ENCODE measurements around the gene CNNM3. TPM values are rescaled to one million over a fixed set of nuclear protein-coding genes. Genes with fewer than 3 reads are reported as not detected.

CNNM3 gene
- polyA plus RNA-seq, 3 donors from 2014 or later, result 5.5 to 11.0 (median 9.9) TPM

GRCh38 chr2:96879545-96880040 is 63.5 kb downstream of the CNNM3 start:
- Mint-ChIP-seq H3K27ac (no peak overlapping the region), H3K9me3 (no peaks in the 10 kb centered on the region), H3K4me1 (peaks cover 22 to 23% of the 10 kb centered on the region in 2 donors), H3K4me3 (no peak overlapping the region), H3K36me3 (no peaks in the 10 kb centered on the region), H3K27me3 (ENCODE audit: low read depth in 3 of 3) (no peaks in the 10 kb centered on the region)
- DNase-seq, result no peak

- no peak for DNase-seq
- Mint-ChIP-seq H3K4me1 (peaks cover 13 to 15% of the 10 kb centered on the region in 2 donors), H3K4me3 (no peak overlapping the region), H3K9me3 (no peaks in the 10 kb centered on the region), H3K27me3 (ENCODE audit: low read depth in 3 of 3) (peaks cover 0 to 3% (median 0%) of the 10 kb centered on the region in 3 donors), H3K36me3 (no peaks in the 10 kb centered on the region), H3K27ac (no peak overlapping the region)
Observed at GRCh38 chr2:96880891-96881273, 64.8 kb downstream of the CNNM3 start.

- Mint-ChIP-seq H3K4me3 (no peak overlapping the region), H3K4me1 (peaks cover 6 to 8% of the 10 kb centered on the region in 2 donors), H3K9me3 (no peaks in the 10 kb centered on the region), H3K27me3 (ENCODE audit: low read depth in 3 of 3) (peaks cover 0 to 3% (median 2%) of the 10 kb centered on the region in 3 donors), H3K36me3 (peaks cover 0 to 3% (median 0%) of the 10 kb centered on the region in 3 donors), H3K27ac (no peak overlapping the region)
- no peak for DNase-seq
Observed at GRCh38 chr2:96881349-96882195, 65.5 kb downstream of the CNNM3 start.

- no peak for DNase-seq
- H3K27ac Mint-ChIP-seq, result no peak overlapping the region
- H3K36me3 Mint-ChIP-seq, result peaks cover 0 to 3% (median 0%) of the 10 kb centered on the region in 3 donors
- peaks cover 0 to 3% (median 2%) of the 10 kb centered on the region in 3 donors for H3K27me3 Mint-ChIP-seq (ENCODE audit: low read depth in 3 of 3)
- H3K9me3 Mint-ChIP-seq, result no peaks in the 10 kb centered on the region
- H3K4me1 Mint-ChIP-seq, result peaks cover 0 to 3% of the 10 kb centered on the region in 2 donors
- H3K4me3 Mint-ChIP-seq, result no peak overlapping the region
Observed at GRCh38 chr2:96882230-96882629, 66.2 kb downstream of the CNNM3 start.

- Mint-ChIP-seq H3K36me3 (peaks cover 0 to 3% (median 0%) of the 10 kb centered on the region in 3 donors), H3K9me3 (no peaks in the 10 kb centered on the region), H3K4me1 (peaks cover 0 to 3% of the 10 kb centered on the region in 2 donors), H3K27me3 (ENCODE audit: low read depth in 3 of 3) (peaks cover 0 to 3% (median 3%) of the 10 kb centered on the region in 3 donors), H3K27ac (no peak overlapping the region), H3K4me3 (no peak overlapping the region)
- no peak for DNase-seq
Observed at GRCh38 chr2:96882906-96883305, 66.8 kb downstream of the CNNM3 start.

- no peak for DNase-seq
- no peak overlapping the region for H3K4me3 Mint-ChIP-seq
- H3K36me3 Mint-ChIP-seq, result peaks cover 0 to 3% (median 0%) of the 10 kb centered on the region in 3 donors
- no peak overlapping the region for H3K27ac Mint-ChIP-seq
- peaks cover 0 to 3% (median 3%) of the 10 kb centered on the region in 3 donors for H3K27me3 Mint-ChIP-seq (ENCODE audit: low read depth in 3 of 3)
- peaks cover 0 to 3% of the 10 kb centered on the region in 2 donors for H3K4me1 Mint-ChIP-seq
- H3K9me3 Mint-ChIP-seq, result no peaks in the 10 kb centered on the region
Observed at GRCh38 chr2:96883306-96883705, 67.2 kb downstream of the CNNM3 start.

Other genes with a start within 250 kb of the CNNM3 start
- 10 to 100 TPM in 1 of 3 donors, 1 to 10 TPM in 2; 8.2 to 22.2 (median 9.9) TPM for gene KANSL3, start 178.0 kb upstream of the CNNM3 start, polyA plus RNA-seq
- not detected for gene FER1L5, start 173.5 kb upstream of the CNNM3 start, polyA plus RNA-seq
- 10 to 100 TPM; 15.8 to 39.3 (median 23.5) TPM for gene LMAN2L, start 76.2 kb upstream of the CNNM3 start, polyA plus RNA-seq
- gene CNNM4, start 55.4 kb upstream of the CNNM3 start, polyA plus RNA-seq, result 1 to 10 TPM; 1.2 to 3.9 (median 2.6) TPM
- 1 to 10 TPM in 1 of 3 donors, not detected in 2; 1.3 TPM for gene ANKRD23, start 27.8 kb downstream of the CNNM3 start, polyA plus RNA-seq
- 10 to 100 TPM; 27.0 to 68.3 (median 41.2) TPM for gene ANKRD39, start 41.7 kb downstream of the CNNM3 start, polyA plus RNA-seq
- 10 to 100 TPM in 1 of 3 donors, 1 to 10 TPM in 2; 3.1 to 11.5 (median 4.8) TPM for gene SEMA4C, start 53.8 kb downstream of the CNNM3 start, polyA plus RNA-seq
- gene FAM178B, start 170.3 kb downstream of the CNNM3 start, polyA plus RNA-seq, result 1 to 10 TPM in 1 of 3 donors, under 1 TPM in 2; 0.42 to 1.5 (median 0.99) TPM